HepG2 (cell line): ENCODE measurements around the gene CSTPP1. TPM values are rescaled to one million over a fixed set of nuclear protein-coding genes. Genes with fewer than 3 reads are reported as not detected.

Experiments
- ARID2 ChIP-seq: sonication (generic); formaldehyde crosslinking; IDR thresholded peaks from 2 replicates; pipeline ENCODE4 v1.8.1; 2022; ENCODE audit warnings: mild to moderate bottlenecking, missing genetic modification reagents, borderline replicate concordance
- ZBTB40 ChIP-seq, 2 experiments: fragments of 450-650 bp in 1 of 2; sonication (generic) in 1 of 2; formaldehyde crosslinking in 1 of 2; IDR thresholded peaks; 2 replicates each; pipeline versions ENCODE4 v1.6.1 to v1.8.0; 2016 to 2022; ENCODE audit warnings: antibody characterized with exemption in 1 of 2, mild to moderate bottlenecking in 1 of 2, missing genetic modification reagents in 1 of 2
- ZKSCAN8 ChIP-seq: IDR thresholded peaks from 2 replicates; pipeline ENCODE4 v1.6.1; 2016; ENCODE audit warnings: borderline replicate concordance, missing genetic modification reagents, missing compliant biosample characterization
- ZNF468 ChIP-seq: sonication (generic); formaldehyde crosslinking; IDR thresholded peaks from 2 replicates; pipeline ENCODE4 v1.8.0; 2022; ENCODE audit warnings: mild to moderate bottlenecking, moderate library complexity, missing genetic modification reagents
- ZNF513 ChIP-seq: sonication (generic); formaldehyde crosslinking; conservative IDR thresholded peaks from 2 replicates; pipeline ENCODE4 v1.5.0; 2020; ENCODE audit warnings: missing genetic modification reagents
- ZNF589 ChIP-seq: sonication (generic); formaldehyde crosslinking; conservative IDR thresholded peaks from 2 replicates; pipeline ENCODE4 v1.8.0; 2022; ENCODE audit warnings: mild to moderate bottlenecking, moderate library complexity, missing genetic modification reagents
- ZNF687 ChIP-seq: sonication (generic); formaldehyde crosslinking; IDR thresholded peaks from 2 replicates; pipeline ENCODE4 v1.5.1; 2020; ENCODE audit warnings: mild to moderate bottlenecking, missing genetic modification reagents, moderate library complexity
- polyA plus RNA-seq, 8 experiments: library from polyadenylated mRNA; depleted of rRNA in 3 of 8; stranded (reverse) in 7 of 8; unstranded in 1 of 8; fragments of >200 nt; fragmentation: Illumina TruSeq in 4 of 8; extraction: Trizol in 4 of 8; gene quantifications; 2 replicates each; pipeline versions ENCODE4 v1.2.1 to v1.2.3, GENCODE V29; 2011 to 2016; ENCODE audit warnings: low read depth in 4 of 8, missing spikeins in 1 of 8, mixed read lengths in 1 of 8; ENCODE audit not compliant: insufficient read depth in 1 of 8
- total RNA-seq, 5 experiments: library from RNA; depleted of rRNA; stranded (reverse); fragments of >200 nt; fragmentation: Illumina TruSeq; extraction: Trizol; gene quantifications; 2 replicates each; pipeline ENCODE4 v1.2.3, GENCODE V29; 2016; ENCODE audit warnings: low read depth in 1 of 5

CSTPP1 gene
- total and polyA plus RNA-seq, 2 of the 13 experiments (the other 11 are each of a cell fraction or from before 2014, with no cell fraction given) = 12.3 to 14.6 TPM

- TF ChIP-seq ZBTB40 (IDR thresholded peaks at IDR 0.05) = peak; percentile 80
- no peak for TF ChIP-seq ZBTB40 (CRISPR knock-in tag; IDR thresholded peaks at IDR 0.05)
- TF ChIP-seq ZNF589 = no peak
- no peak for TF ChIP-seq ZNF513
- TF ChIP-seq ARID2 (CRISPR knock-in tag) = no peak
- TF ChIP-seq ZNF468 (CRISPR knock-in tag) = no peak
- peak; percentile 68; the same call in 1 of the 2 replicates for TF ChIP-seq ZKSCAN8 (CRISPR knock-in tag)
- TF ChIP-seq ZNF687 = peak; percentile 85
Measured at GRCh38 chr11:46936138-46937110, at the start of gene CSTPP1 (continued).
